Measurements from ENCODE around the gene GPRIN3.

The GPRIN3 gene

GRCh38 chr4:89289312-89289711 lies 18.3 kb downstream of the GPRIN3 start:
- TF ChIP-seq, protein P1, sequence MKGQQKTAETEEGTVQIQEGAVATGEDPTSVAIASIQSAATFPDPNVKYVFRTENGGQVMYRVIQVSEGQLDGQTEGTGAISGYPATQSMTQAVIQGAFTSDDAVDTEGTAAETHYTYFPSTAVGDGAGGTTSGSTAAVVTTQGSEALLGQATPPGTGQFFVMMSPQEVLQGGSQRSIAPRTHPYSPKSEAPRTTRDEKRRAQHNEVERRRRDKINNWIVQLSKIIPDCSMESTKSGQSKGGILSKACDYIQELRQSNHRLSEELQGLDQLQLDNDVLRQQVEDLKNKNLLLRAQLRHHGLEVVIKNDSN (IDR thresholded peaks at IDR 0.05) = no peak
- no peak for TF ChIP-seq RAD21 (IDR thresholded peaks at IDR 0.05; ENCODE audit: low read depth)
- no peak for TF ChIP-seq TCF12 (IDR thresholded peaks at IDR 0.05; ENCODE audit: low read depth)
- TF ChIP-seq ZBTB7A (IDR thresholded peaks at IDR 0.05; ENCODE audit: low read depth) = no peak
- TF ChIP-seq CEBPB (IDR thresholded peaks at IDR 0.05) = no peak
- TF ChIP-seq TEAD4 (IDR thresholded peaks at IDR 0.05) = no peak
- no peak for TF ChIP-seq YY1 (IDR thresholded peaks at IDR 0.05; ENCODE audit: low read depth)
- TF ChIP-seq CREB1 (IDR thresholded peaks at IDR 0.05; ENCODE audit: low read depth) = no peak
- no peak for TF ChIP-seq TAF1 (IDR thresholded peaks at IDR 0.05; ENCODE audit: low read depth)
- TF ChIP-seq, protein P2, sequence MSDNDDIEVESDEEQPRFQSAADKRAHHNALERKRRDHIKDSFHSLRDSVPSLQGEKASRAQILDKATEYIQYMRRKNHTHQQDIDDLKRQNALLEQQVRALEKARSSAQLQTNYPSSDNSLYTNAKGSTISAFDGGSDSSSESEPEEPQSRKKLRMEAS (IDR thresholded peaks at IDR 0.05) = no peak
- TF ChIP-seq EP300 (IDR thresholded peaks at IDR 0.05; ENCODE audit: borderline replicate concordance) = no peak
- TF ChIP-seq EGR1 (IDR thresholded peaks at IDR 0.05) = no peak
- TF ChIP-seq, protein P3, sequence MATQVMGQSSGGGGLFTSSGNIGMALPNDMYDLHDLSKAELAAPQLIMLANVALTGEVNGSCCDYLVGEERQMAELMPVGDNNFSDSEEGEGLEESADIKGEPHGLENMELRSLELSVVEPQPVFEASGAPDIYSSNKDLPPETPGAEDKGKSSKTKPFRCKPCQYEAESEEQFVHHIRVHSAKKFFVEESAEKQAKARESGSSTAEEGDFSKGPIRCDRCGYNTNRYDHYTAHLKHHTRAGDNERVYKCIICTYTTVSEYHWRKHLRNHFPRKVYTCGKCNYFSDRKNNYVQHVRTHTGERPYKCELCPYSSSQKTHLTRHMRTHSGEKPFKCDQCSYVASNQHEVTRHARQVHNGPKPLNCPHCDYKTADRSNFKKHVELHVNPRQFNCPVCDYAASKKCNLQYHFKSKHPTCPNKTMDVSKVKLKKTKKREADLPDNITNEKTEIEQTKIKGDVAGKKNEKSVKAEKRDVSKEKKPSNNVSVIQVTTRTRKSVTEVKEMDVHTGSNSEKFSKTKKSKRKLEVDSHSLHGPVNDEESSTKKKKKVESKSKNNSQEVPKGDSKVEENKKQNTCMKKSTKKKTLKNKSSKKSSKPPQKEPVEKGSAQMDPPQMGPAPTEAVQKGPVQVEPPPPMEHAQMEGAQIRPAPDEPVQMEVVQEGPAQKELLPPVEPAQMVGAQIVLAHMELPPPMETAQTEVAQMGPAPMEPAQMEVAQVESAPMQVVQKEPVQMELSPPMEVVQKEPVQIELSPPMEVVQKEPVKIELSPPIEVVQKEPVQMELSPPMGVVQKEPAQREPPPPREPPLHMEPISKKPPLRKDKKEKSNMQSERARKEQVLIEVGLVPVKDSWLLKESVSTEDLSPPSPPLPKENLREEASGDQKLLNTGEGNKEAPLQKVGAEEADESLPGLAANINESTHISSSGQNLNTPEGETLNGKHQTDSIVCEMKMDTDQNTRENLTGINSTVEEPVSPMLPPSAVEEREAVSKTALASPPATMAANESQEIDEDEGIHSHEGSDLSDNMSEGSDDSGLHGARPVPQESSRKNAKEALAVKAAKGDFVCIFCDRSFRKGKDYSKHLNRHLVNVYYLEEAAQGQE (IDR thresholded peaks at IDR 0.05; ENCODE audit: low read depth) = no peak
- no peak for TF ChIP-seq FOXM1 (IDR thresholded peaks at IDR 0.05; ENCODE audit: borderline replicate concordance, low read depth)

DNA sequence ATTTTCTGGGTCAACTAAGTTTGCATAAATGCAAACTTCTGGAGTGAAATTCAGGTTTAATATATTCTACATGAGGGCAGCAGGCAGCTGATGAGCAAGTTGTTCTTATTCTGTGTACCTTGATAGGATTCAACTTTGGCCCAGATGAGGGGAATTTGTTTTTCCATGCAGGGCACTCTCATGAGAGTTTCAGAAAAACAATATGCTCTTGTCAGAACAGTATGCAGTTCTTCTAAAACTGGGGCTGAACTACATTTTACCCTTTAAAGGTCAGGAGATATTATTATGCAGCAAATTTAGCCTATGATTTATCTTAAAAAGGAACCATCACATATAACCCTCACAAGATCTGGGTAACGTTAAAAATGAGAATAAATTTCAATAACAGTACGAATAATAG lies 19.2 kb downstream of the GPRIN3 start:
- TF ChIP-seq TAF1 (IDR thresholded peaks at IDR 0.05; ENCODE audit: low read depth) (no peak), CEBPB (IDR thresholded peaks at IDR 0.05) (no peak), YY1 (IDR thresholded peaks at IDR 0.05; ENCODE audit: low read depth) (no peak), FOXM1 (IDR thresholded peaks at IDR 0.05; ENCODE audit: borderline replicate concordance, low read depth) (no peak), EP300 (IDR thresholded peaks at IDR 0.05; ENCODE audit: borderline replicate concordance) (no peak), EGR1 (IDR thresholded peaks at IDR 0.05) (no peak), RAD21 (IDR thresholded peaks at IDR 0.05; ENCODE audit: low read depth) (no peak), NFIC (IDR thresholded peaks at IDR 0.05) (no peak), TEAD4 (IDR thresholded peaks at IDR 0.05) (no peak)
- TF ChIP-seq, protein P2 (IDR thresholded peaks at IDR 0.05) = no peak
- TF ChIP-seq, protein P3 (IDR thresholded peaks at IDR 0.05; ENCODE audit: low read depth) = no peak

DNA sequence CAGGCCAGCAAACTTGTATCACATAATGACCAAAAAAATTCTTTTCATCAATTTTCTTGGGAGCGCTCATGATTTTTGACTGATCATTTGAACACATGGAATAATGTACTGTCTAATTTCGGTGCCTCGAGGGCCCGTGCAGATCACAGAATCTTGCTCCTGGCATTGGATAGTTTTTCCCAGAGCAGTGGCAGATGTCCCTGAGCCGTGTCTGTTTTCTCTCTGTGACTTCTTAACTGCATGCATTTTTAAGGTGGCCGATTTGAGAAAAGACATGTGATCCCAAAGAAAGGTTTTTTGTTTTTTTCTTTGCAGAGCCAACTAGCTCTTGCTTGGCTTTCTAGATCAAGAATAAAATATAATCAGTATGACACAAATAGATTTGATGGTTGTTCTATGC lies 19.7 kb downstream of the GPRIN3 start:
- TF ChIP-seq, protein P3 (IDR thresholded peaks at IDR 0.05; ENCODE audit: low read depth) = no peak
- TF ChIP-seq CEBPB (IDR thresholded peaks at IDR 0.05) (no peak), CREB1 (IDR thresholded peaks at IDR 0.05; ENCODE audit: low read depth) (no peak)

DNA sequence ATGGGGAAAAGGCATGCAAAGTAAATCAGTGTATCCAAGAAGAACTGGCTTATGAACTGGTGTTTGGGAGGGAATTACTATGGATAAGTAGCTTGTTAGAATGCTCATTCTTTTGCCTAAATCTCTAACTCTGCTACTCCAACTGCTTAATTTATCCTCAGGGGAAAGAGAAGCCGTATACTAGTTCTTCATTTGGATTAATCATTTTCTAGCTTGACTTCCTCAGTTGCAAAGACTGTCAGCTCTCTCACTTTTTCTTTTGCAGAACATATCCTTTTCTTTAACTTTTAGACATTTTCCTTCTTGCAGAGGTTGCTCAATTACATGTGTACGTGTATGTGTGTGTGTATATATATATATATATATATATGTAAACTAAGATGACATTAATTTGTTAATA lies 21.9 kb downstream of the GPRIN3 start:
- TF ChIP-seq YY1 (IDR thresholded peaks at IDR 0.05; ENCODE audit: low read depth) = no peak
- TF ChIP-seq FOXM1 (IDR thresholded peaks at IDR 0.05; ENCODE audit: borderline replicate concordance, low read depth) = no peak

DNA sequence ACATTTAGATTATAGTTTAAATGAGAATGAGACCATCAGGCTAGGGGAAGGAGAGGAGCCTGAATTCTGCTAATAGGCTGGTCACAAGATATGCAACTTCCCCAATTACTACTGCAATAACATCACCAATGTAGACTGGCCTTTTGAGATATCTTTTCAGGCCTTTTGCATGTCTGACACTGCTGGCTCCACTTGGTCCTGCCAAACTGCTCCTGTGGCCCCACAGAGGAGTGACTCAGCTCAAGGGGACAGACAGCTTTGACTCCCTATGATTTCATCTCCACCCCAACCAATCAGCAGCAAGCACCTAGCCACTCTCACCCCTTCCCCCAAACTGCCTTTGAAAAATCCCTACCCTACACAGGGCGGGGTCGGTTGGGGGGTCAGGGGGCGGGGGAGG lies 22.8 kb downstream of the GPRIN3 start:
- TF ChIP-seq YY1 (IDR thresholded peaks at IDR 0.05; ENCODE audit: low read depth) (no peak), ZBTB7A (IDR thresholded peaks at IDR 0.05; ENCODE audit: low read depth) (no peak), TCF12 (IDR thresholded peaks at IDR 0.05; ENCODE audit: low read depth) (no peak), CREB1 (IDR thresholded peaks at IDR 0.05; ENCODE audit: low read depth) (no peak), RAD21 (IDR thresholded peaks at IDR 0.05; ENCODE audit: low read depth) (no peak), NFIC (IDR thresholded peaks at IDR 0.05) (no peak), FOXM1 (IDR thresholded peaks at IDR 0.05; ENCODE audit: borderline replicate concordance, low read depth) (no peak), TEAD4 (IDR thresholded peaks at IDR 0.05) (no peak), TAF1 (IDR thresholded peaks at IDR 0.05; ENCODE audit: low read depth) (no peak), CEBPB (IDR thresholded peaks at IDR 0.05) (no peak), EP300 (IDR thresholded peaks at IDR 0.05; ENCODE audit: borderline replicate concordance) (no peak), EGR1 (IDR thresholded peaks at IDR 0.05) (no peak)
- TF ChIP-seq, protein P3 (IDR thresholded peaks at IDR 0.05; ENCODE audit: low read depth) = no peak
- TF ChIP-seq, protein P1 (IDR thresholded peaks at IDR 0.05) = no peak
- TF ChIP-seq, protein P2 (IDR thresholded peaks at IDR 0.05) = no peak

Measured in Ishikawa (cell line).